ENCODE data around the gene CDC73. TPM values are rescaled to one million over a fixed set of nuclear protein-coding genes. Genes with fewer than 3 reads are reported as not detected.

The CDC73 gene
- total and polyA plus RNA-seq, 2 donors (not counting 3 experiments of a cell fraction or from before 2014, with no cell fraction given), result 9.9 to 55.8 TPM

GRCh38 chr1:193113992-193114332 is 7.9 kb upstream of the CDC73 start:
- intact Hi-C loops (cut with micrococcal nuclease), result no loop called here
- FAIRE-seq (no peak), DNase-seq (ENCODE audit: low read depth, low spot score) (no peak)
- ChIA-PET POLR2A (no interaction called here), CTCF (no interaction called here)
- no peaks in the 10 kb centered on the region for H3K9me3 ChIP-seq (replicated peaks; ENCODE audit: control insufficient read depth, insufficient read depth, low read length)
- no peak overlapping the region for H3K4me2 ChIP-seq (ENCODE audit: insufficient read depth, low read length)
- TF ChIP-seq POLR2AphosphoS5 (IDR thresholded peaks at IDR 0.05; ENCODE audit: insufficient read depth, low read depth, low read length) (no peak), FOS (IDR thresholded peaks at IDR 0.05; ENCODE audit: borderline replicate concordance, insufficient read depth, low read length) (no peak), GATA2 (IDR thresholded peaks at IDR 0.05; ENCODE audit: insufficient read depth, insufficient read length, low read depth, low read length) (no peak), CTCF (IDR thresholded peaks at IDR 0.05; ENCODE audit: extremely low read depth in 1 of 2, insufficient read depth in 1 of 2, low read depth in 1 of 2, low read length in 2 of 2) (no peak), MYC (IDR thresholded peaks at IDR 0.05; ENCODE audit: low read depth, low read length) (no peak), EZH2 (IDR thresholded peaks at IDR 0.05; ENCODE audit: borderline replicate concordance, low read depth, low read length, severe bottlenecking) (no peak)
- TF ChIP-seq, protein P1, sequence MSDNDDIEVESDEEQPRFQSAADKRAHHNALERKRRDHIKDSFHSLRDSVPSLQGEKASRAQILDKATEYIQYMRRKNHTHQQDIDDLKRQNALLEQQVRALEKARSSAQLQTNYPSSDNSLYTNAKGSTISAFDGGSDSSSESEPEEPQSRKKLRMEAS (IDR thresholded peaks at IDR 0.05; ENCODE audit: insufficient read depth, insufficient read length), result no peak
- H3K9me1 ChIP-seq (replicated peaks; ENCODE audit: control insufficient read depth, extremely low read depth, insufficient read depth, low read length), result no peaks in the 10 kb centered on the region
- BruUV-seq (replicated peaks), result no TSS peak
- H3K79me2 ChIP-seq (ENCODE audit: control insufficient read depth, insufficient read depth, low read length), result no peaks in the 10 kb centered on the region
- no peak overlapping the region for H2AFZ ChIP-seq (ENCODE audit: low read depth, low read length)
- no peaks in the 10 kb centered on the region for H4K20me1 ChIP-seq (replicated peaks; ENCODE audit: control insufficient read depth, extremely low read depth, insufficient read depth, low read length)
- no peak overlapping the region for H3K27ac ChIP-seq (ENCODE audit: insufficient read depth, low read depth, low read length)
- no peaks in the 10 kb centered on the region for H3K36me3 ChIP-seq (ENCODE audit: control insufficient read depth in 2 of 2, extremely low read depth in 1 of 2, insufficient read depth in 2 of 2, low read length in 2 of 2)
- dilution Hi-C loops (cut with MboI; ENCODE audit: extremely low pct_ligation_motif_present, low sequenced_read_pairs), result no loop called here
- H3K9ac ChIP-seq (replicated peaks; ENCODE audit: extremely low read depth, insufficient read depth, low read length), result no peak overlapping the region
- H3K27me3 ChIP-seq (ENCODE audit: control insufficient read depth in 2 of 2, insufficient read depth in 2 of 2, low read length in 2 of 2), result no peaks in the 10 kb centered on the region
- H3K4me3 ChIP-seq (replicated peaks in 1 of 3; ENCODE audit: insufficient read depth in 1 of 3, low read depth in 1 of 3, low read length in 3 of 3), result no peak overlapping the region
- peaks cover 12% of the 10 kb centered on the region for H3K4me1 ChIP-seq (ENCODE audit: control insufficient read depth, extremely low read depth, insufficient read depth, low read length)
